ENCODE measurements around the gene TNFRSF9.
"Not testable (repeated sequence)": the region's sequence is repeated elsewhere in the genome, so short reads cannot be mapped to it uniquely, and the experiment has no call there.

TNFRSF9 gene

DNA sequence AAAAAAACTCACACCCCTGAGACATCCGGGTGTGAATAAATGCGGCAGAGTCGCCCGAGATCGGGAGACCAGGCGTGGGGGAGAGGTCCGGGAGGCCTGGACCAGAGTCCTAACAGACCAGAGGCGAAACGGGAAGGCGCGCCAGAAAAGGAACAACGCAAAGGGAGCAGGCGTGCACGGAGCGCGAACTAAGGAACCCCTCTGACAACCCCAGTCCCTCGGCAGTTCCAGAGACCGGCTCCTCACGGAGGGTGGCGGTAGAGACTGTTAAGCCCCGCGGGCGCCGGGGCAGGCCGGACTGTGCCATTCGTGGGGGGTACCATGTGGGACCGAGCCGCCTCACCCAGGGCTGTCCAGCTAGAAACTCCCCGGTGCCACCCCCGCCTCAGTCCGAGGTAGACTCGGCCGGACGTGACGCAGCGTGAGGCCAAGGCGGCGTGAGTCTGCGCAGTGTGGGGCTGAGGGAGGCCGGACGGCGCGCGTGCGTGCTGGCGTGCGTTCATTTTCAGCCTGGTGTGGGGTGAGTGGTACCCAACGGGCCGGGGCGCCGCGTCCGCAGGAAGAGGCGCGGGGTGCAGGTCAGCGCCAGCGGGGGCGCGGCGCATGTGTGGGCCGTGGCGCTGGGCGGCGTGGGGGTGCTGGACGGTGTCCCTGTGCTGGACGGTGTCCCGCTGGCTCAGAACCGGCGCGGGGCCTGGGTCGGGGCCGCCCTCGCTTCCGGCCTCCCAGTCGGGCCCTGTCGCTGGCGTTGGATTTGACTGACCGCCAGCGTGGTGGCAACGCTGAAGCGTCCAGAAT is 20.8 kb upstream of the TNFRSF9 start, which contains the start of gene PARK7:
PARK7 (plus strand) TSS at position 496 of the 798 bp plus-strand sequence. CDS start 1,075 bp downstream, outside the sequence.
- Histone ChIP-seq H3K27me3 (ENCODE audit: control insufficient read depth, insufficient read depth, low read length, poor library complexity, severe bottlenecking) (no peaks in the 10 kb centered on the region), H3K36me3 (ENCODE audit: control insufficient read depth, insufficient read depth, low read length) (peaks cover 9% of the 10 kb centered on the region), H3K4me3 (ENCODE audit: insufficient read depth, low read depth, low read length) (peak within 1 kb of the TSS; percentile 77), H3K9me3 (ENCODE audit: control insufficient read depth, low read length) (no peaks in the 10 kb centered on the region), H3K4me1 (ENCODE audit: control insufficient read depth, insufficient read depth, low read length) (peaks cover 7% of the 10 kb centered on the region), H3K27ac (ENCODE audit: insufficient read depth, low read depth, low read length, poor library complexity, severe bottlenecking) (peak within 1 kb of the TSS; percentile 71)
- 0% methylated on average over 81 of the region's 81 CpGs for WGBS, 2 experiments

DNA sequence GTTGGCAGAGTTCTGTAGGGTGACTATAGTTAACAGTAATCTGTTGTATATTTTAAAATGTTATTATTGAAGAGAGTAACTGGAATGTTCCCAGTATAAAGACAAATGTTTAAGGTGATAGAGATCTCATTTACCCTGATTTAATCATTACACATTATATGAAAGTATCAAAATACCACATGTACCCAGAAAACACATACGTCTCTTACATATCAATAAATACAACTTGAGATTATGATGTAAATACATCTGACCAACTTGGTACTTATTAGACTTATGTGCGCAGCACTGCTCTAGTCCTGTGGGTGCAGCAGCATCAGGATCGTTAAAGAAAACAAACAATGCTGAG is 20.2 kb upstream of the TNFRSF9 start:
- Histone ChIP-seq H3K4me3 (ENCODE audit: insufficient read depth, low read depth, low read length) (peak overlapping the region; percentile 77), H3K36me3 (ENCODE audit: control insufficient read depth, insufficient read depth, low read length) (peaks cover 9% of the 10 kb centered on the region), H3K27me3 (ENCODE audit: control insufficient read depth, insufficient read depth, low read length, poor library complexity, severe bottlenecking) (no peaks in the 10 kb centered on the region), H3K9me3 (ENCODE audit: control insufficient read depth, low read length) (no peaks in the 10 kb centered on the region), H3K27ac (ENCODE audit: insufficient read depth, low read depth, low read length, poor library complexity, severe bottlenecking) (peak overlapping the region; percentile 71), H3K4me1 (ENCODE audit: control insufficient read depth, insufficient read depth, low read length) (peaks cover 7% of the 10 kb centered on the region)
- 7 to 13% methylated on average over 2 to 3 of the region's 3 CpGs for WGBS, 2 experiments

DNA sequence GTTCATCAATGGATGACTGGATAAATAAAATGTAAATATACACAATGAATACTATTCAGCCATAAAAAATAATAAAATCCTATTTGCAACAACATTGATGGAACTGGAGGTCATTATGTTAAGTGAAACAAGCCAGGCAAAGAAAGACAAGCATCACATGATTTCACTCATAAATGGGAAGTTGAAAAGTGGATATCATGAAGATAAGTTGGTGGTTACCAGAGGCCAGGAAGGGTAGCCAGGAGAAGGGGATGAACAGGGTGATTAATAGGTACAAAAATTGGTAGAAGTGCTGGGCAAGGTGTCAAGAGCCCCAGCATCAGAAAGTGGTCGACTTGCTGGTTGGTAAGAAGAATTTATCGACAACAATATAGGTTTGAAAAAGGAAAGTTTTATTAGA is 19.5 kb upstream of the TNFRSF9 start:
- WGBS, 2 experiments, result 95 to 96% methylated on average over 2 of the region's 2 CpGs
- Histone ChIP-seq H3K4me3 (ENCODE audit: insufficient read depth, low read depth, low read length) (peak overlapping the region; percentile 77), H3K27ac (ENCODE audit: insufficient read depth, low read depth, low read length, poor library complexity, severe bottlenecking) (no peak overlapping the region), H3K36me3 (ENCODE audit: control insufficient read depth, insufficient read depth, low read length) (peaks cover 3% of the 10 kb centered on the region), H3K4me1 (ENCODE audit: control insufficient read depth, insufficient read depth, low read length) (peaks cover 7% of the 10 kb centered on the region), H3K27me3 (ENCODE audit: control insufficient read depth, insufficient read depth, low read length, poor library complexity, severe bottlenecking) (no peaks in the 10 kb centered on the region), H3K9me3 (ENCODE audit: control insufficient read depth, low read length) (no peaks in the 10 kb centered on the region)

DNA sequence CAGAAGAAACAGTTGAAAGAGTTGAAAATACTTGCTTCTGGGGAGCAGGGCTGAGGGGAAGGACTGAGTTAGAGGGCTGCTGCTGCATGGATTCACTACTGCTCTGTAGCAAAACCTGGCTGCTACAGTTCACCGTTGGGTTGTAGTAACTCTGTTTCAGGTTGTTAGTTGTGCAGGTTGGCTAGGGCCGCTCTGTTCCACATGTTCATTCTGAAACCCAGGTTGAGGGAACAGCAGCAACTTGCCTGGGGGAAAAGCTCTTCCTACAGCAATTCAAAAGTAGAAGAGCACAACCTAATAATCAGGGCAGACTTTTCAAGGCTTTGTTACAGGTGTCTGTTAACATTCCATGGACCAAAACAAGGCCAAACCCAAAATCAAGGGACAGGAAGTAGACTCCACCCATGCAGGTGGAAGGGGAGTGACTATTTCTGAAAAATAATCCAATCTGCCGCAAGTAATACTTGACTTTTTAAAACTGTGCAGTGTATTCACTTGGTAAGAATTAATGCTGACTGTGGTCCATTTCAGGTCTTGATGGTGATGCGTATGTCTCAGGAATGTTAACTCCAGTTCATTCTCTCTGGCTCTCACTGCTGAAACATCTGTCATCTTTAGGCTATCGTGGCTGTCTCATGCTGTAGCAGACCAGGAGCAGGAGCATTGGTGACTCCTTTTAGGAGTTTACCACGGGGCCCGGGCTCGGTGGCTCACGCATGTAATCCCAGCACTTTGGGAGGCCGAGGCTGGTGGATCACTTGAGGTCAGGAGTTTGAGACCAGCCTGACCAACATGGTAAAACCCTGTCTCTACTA is 15.8 kb upstream of the TNFRSF9 start:
- Histone ChIP-seq H3K27me3 (ENCODE audit: control insufficient read depth, insufficient read depth, low read length, poor library complexity, severe bottlenecking) (no peaks in the 10 kb centered on the region), H3K4me1 (ENCODE audit: control insufficient read depth, insufficient read depth, low read length) (no peaks in the 10 kb centered on the region), H3K36me3 (ENCODE audit: control insufficient read depth, insufficient read depth, low read length) (no peaks in the 10 kb centered on the region), H3K4me3 (ENCODE audit: insufficient read depth, low read depth, low read length) (no peak overlapping the region), H3K27ac (ENCODE audit: insufficient read depth, low read depth, low read length, poor library complexity, severe bottlenecking) (no peak overlapping the region), H3K9me3 (ENCODE audit: control insufficient read depth, low read length) (no peaks in the 10 kb centered on the region)
- WGBS, 2 experiments, result 91 to 92% methylated on average over 10 of the region's 10 CpGs

DNA sequence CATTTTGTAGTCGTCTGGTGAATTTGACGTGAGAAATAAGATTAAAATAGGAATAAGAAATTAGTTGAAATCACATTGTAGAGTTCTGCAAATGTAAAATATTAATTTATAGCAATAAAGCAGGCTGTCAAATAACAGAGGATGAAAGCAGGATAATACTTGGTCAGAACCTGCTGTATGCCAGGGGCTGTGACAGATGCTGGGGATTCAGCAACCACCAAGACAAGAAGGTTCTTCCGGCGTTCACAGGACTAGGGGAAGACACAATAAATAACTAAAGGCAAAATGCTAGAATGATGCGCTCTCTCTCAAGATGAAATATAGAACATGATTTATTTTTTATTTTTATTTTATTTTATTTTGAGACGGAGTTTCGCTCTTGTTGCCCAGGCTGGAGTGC is 14.0 kb upstream of the TNFRSF9 start:
- Histone ChIP-seq H3K36me3 (ENCODE audit: control insufficient read depth, insufficient read depth, low read length) (no peaks in the 10 kb centered on the region), H3K4me1 (ENCODE audit: control insufficient read depth, insufficient read depth, low read length) (no peaks in the 10 kb centered on the region), H3K27me3 (ENCODE audit: control insufficient read depth, insufficient read depth, low read length, poor library complexity, severe bottlenecking) (no peaks in the 10 kb centered on the region), H3K27ac (ENCODE audit: insufficient read depth, low read depth, low read length, poor library complexity, severe bottlenecking) (no peak overlapping the region), H3K9me3 (ENCODE audit: control insufficient read depth, low read length) (no peaks in the 10 kb centered on the region), H3K4me3 (ENCODE audit: insufficient read depth, low read depth, low read length) (no peak overlapping the region)
- WGBS, 2 experiments, result 82 to 91% methylated on average over 4 to 7 of the region's 7 CpGs

DNA sequence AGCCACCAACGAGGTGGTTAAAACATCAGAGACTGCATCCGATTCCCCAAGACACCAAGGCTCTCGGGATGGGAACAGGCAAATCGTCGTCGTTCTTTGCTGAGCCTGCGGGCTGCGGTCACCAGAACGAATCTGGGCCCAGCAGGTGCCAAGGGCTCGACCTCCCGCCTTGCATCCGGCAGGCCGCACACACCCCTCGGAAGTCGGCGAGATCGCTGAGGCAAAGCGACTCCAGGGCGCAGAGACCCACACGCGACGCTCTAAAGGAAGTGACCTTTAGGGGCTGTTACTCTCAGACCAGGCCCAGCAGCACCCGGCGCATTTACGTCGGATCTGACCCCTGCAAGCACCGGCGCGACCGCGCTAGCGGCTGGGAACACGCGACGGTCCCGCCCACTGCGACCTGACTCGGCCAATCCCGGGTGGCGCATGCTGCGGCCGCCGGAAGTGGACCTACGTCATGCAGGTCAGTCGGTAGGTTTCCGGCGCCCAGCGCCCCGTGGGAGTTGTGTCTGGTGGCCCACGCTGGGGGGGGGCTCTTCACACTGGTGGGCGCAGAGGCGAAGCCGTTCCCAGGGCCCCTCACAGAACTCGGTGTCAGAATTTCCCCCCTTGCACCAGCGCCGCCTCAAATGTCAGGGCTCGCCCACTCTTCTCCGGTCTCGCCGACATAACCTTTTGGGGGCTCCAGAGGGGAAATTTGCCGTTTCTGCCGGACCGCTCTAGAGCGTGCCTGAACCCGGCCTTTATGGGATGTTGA is 13.4 kb upstream of the TNFRSF9 start:
- no peaks in the 10 kb centered on the region for H3K27me3 ChIP-seq (ENCODE audit: control insufficient read depth, insufficient read depth, low read length, poor library complexity, severe bottlenecking)
- H3K4me1 ChIP-seq (ENCODE audit: control insufficient read depth, insufficient read depth, low read length), result no peaks in the 10 kb centered on the region
- H3K36me3 ChIP-seq (ENCODE audit: control insufficient read depth, insufficient read depth, low read length), result no peaks in the 10 kb centered on the region
- no peak overlapping the region for H3K27ac ChIP-seq (ENCODE audit: insufficient read depth, low read depth, low read length, poor library complexity, severe bottlenecking)
- 75 to 78% methylated on average over 65 of the region's 65 CpGs for WGBS, 2 experiments
- peak overlapping the region; percentile 20 for H3K4me3 ChIP-seq (ENCODE audit: insufficient read depth, low read depth, low read length)
- H3K9me3 ChIP-seq (ENCODE audit: control insufficient read depth, low read length), result no peaks in the 10 kb centered on the region

DNA sequence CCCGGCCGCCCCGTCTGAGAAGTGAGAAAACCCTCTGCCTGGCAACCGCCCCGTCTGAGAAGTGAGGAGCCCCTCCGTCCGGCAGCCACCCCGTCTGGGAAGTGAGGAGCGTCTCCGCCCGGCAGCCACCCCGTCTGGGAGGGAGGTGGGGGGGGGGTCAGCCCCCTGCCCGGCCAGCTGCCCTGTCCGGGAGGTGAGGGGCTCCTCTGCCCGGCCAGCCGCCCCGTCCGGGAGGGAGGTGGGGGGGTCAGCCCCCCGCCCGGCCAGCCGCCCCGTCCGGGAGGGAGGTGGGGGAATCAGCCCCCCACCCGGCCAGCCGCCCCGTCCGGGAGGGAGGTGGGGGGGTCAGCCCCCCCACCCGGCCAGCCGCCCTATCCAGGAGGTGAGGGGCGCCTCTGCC is 12.2 kb upstream of the TNFRSF9 start:
- 94 to 96% methylated on average over 23 to 29 of the region's 30 CpGs for WGBS, 2 experiments
- H3K27ac ChIP-seq (ENCODE audit: insufficient read depth, low read depth, low read length, poor library complexity, severe bottlenecking); H3K4me1 ChIP-seq (ENCODE audit: control insufficient read depth, insufficient read depth, low read length); H3K4me3 ChIP-seq (ENCODE audit: insufficient read depth, low read depth, low read length); H3K27me3 ChIP-seq (ENCODE audit: control insufficient read depth, insufficient read depth, low read length, poor library complexity, severe bottlenecking); H3K9me3 ChIP-seq (ENCODE audit: control insufficient read depth, low read length); H3K36me3 ChIP-seq (ENCODE audit: control insufficient read depth, insufficient read depth, low read length): not testable (repeated sequence)

DNA sequence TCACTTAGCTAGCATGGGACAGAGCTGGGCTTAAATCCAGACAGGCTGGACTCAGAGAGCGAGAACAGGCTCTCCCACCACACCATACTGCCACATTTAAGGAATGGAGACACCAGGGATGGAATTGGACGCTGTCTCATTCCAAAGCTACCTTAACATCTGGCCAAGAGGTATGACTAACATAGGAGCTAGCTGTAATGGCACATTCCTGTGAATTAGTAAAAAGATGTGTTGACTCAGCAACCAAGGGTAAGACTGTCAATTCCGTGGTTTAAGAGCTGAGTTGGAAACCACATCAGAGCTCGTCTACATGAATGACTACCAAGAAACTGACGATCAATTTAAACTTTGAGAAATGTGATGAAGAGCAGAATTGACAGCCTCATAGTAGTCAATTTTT is 8.3 kb upstream of the TNFRSF9 start:
- H3K27me3 ChIP-seq (ENCODE audit: control insufficient read depth, insufficient read depth, low read length, poor library complexity, severe bottlenecking), result no peaks in the 10 kb centered on the region
- no peaks in the 10 kb centered on the region for H3K36me3 ChIP-seq (ENCODE audit: control insufficient read depth, insufficient read depth, low read length)
- H3K9me3 ChIP-seq (ENCODE audit: control insufficient read depth, low read length), result no peaks in the 10 kb centered on the region
- WGBS, 2 experiments, result 89 to 94% methylated on average over 5 of the region's 5 CpGs
- H3K4me1 ChIP-seq (ENCODE audit: control insufficient read depth, insufficient read depth, low read length), result no peaks in the 10 kb centered on the region
- H3K27ac ChIP-seq (ENCODE audit: insufficient read depth, low read depth, low read length, poor library complexity, severe bottlenecking), result no peak overlapping the region
- no peak overlapping the region for H3K4me3 ChIP-seq (ENCODE audit: insufficient read depth, low read depth, low read length)

DNA sequence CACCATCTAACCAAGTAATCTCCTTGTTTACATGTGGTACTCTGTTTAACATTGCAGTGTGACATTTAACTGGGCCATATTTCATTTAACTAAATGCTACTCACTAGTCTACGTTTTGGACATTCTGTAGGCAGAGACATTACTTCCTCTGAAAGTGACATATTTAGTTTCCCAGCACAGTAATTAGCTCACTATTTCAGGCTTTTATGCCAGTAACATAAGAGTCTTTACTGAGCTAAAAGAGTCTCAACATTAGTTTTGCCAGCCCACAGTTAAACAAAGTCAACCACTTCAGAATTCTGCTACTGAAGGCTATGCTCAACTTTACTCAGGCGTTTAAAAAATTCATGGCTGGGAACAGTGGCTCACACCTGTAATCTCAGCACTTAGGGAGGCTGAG is 2.6 kb upstream of the TNFRSF9 start:
- no peaks in the 10 kb centered on the region for H3K9me3 ChIP-seq (ENCODE audit: control insufficient read depth, low read length)
- peaks cover 50% of the 10 kb centered on the region for H3K27me3 ChIP-seq (ENCODE audit: control insufficient read depth, insufficient read depth, low read length, poor library complexity, severe bottlenecking)
- no peak overlapping the region for H3K27ac ChIP-seq (ENCODE audit: insufficient read depth, low read depth, low read length, poor library complexity, severe bottlenecking)
- no peaks in the 10 kb centered on the region for H3K36me3 ChIP-seq (ENCODE audit: control insufficient read depth, insufficient read depth, low read length)
- H3K4me3 ChIP-seq (ENCODE audit: insufficient read depth, low read depth, low read length), result no peak overlapping the region
- H3K4me1 ChIP-seq (ENCODE audit: control insufficient read depth, insufficient read depth, low read length), result no peaks in the 10 kb centered on the region
- 93% methylated on average over 2 of the region's 2 CpGs for WGBS, 2 experiments

Measured in ectodermal cell (in vitro differentiated cells).